Tibial nerve (tissue), 3 donors: ENCODE measurements around the gene CPN1.

Experiments used
- CTCF ChIP-seq, 5 experiments: fragments of 200-600 bp in 3 of 5; fragments of 450-650 bp in 2 of 5; sonication (generic) in 3 of 5; IDR thresholded peaks; one replicate each; pipeline ENCODE4 v1.5.1; 2016 to 2019; ENCODE audit warnings: antibody characterized with exemption in 5 of 5, mild to moderate bottlenecking in 3 of 5, moderate library complexity in 2 of 5
- POLR2A ChIP-seq, 2 donors: fragments of 450-650 bp; IDR thresholded peaks; one replicate each; pipeline ENCODE4 v1.6.1; 2017; ENCODE audit warnings: antibody characterized with exemption in 2 of 2, mild to moderate bottlenecking in 2 of 2, moderate library complexity in 2 of 2

GRCh38 chr10:100004805-100005510 lies 76.7 kb downstream of the CPN1 start:
- TF ChIP-seq CTCF (IDR thresholded peaks at IDR 0.05) (no peak), POLR2A (IDR thresholded peaks at IDR 0.05) (no peak)
